Immature natural killer cell (primary cell): ENCODE measurements around the gene CLIC2. TPM values are rescaled to one million over a fixed set of nuclear protein-coding genes. Genes with fewer than 3 reads are reported as not detected.
"Not testable (repeated sequence)": the region's sequence is repeated elsewhere in the genome, so short reads cannot be mapped to it uniquely, and the experiment has no call there.

Source experiments
- DNase-seq, 3 donors: peaks; one replicate each; pipeline ENCODE4 v3.0.0; 2022; ENCODE audit warnings: mixed read lengths in 1 of 3
- H3K27ac Mint-ChIP-seq, 6 donors: one replicate each; pipeline ENCODE4 v1.8.0; 2020; ENCODE audit warnings: mixed read lengths in 6 of 6, mild to moderate bottlenecking in 5 of 6, inconsistent platforms in 4 of 6, moderate library complexity in 3 of 6
- H3K27me3 Mint-ChIP-seq, 3 donors: one replicate each; pipeline ENCODE4 v1.8.0; 2020 to 2021; ENCODE audit warnings: low read depth in 3 of 3, mild to moderate bottlenecking in 3 of 3, mixed read lengths in 3 of 3, moderate library complexity in 3 of 3, inconsistent platforms in 1 of 3
- H3K36me3 Mint-ChIP-seq, 3 donors: one replicate each; pipeline ENCODE4 v1.8.0; 2020; ENCODE audit warnings: mixed read lengths in 3 of 3, inconsistent platforms in 2 of 3, mild to moderate bottlenecking in 2 of 3
- H3K4me1 Mint-ChIP-seq, 2 donors: one replicate each; pipeline ENCODE4 v1.8.0; 2020; ENCODE audit warnings: inconsistent platforms in 2 of 2, mild to moderate bottlenecking in 2 of 2, mixed read lengths in 2 of 2, moderate library complexity in 1 of 2
- H3K4me3 Mint-ChIP-seq, 5 donors: one replicate each; pipeline ENCODE4 v1.8.0; 2020; ENCODE audit warnings: mild to moderate bottlenecking in 5 of 5, mixed read lengths in 5 of 5, inconsistent platforms in 3 of 5, moderate library complexity in 3 of 5
- H3K9me3 Mint-ChIP-seq, 6 donors: one replicate each; pipeline ENCODE4 v1.8.0; 2020; ENCODE audit warnings: mild to moderate bottlenecking in 6 of 6, mixed read lengths in 6 of 6, inconsistent platforms in 4 of 6, moderate library complexity in 3 of 6
- polyA plus RNA-seq, 3 donors: library from polyadenylated mRNA; unstranded; fragments of 300-500 nt; fragmentation: Illumina TruSeq; gene quantifications; one replicate each; pipeline ENCODE4 v1.2.3, GENCODE V29; 2021

The CLIC2 gene
- 1 to 10 TPM in 2 of 3 donors, under 1 TPM in 1; 0.47 to 3.8 (median 1.3) TPM for polyA plus RNA-seq

- no peak within 1 kb of the TSS for H3K27ac Mint-ChIP-seq
- no peak for DNase-seq
- no peaks in the 10 kb centered on the region for H3K4me1 Mint-ChIP-seq
- no peak within 1 kb of the TSS for H3K4me3 Mint-ChIP-seq
- no peaks in the 10 kb centered on the region for H3K36me3 Mint-ChIP-seq
- H3K9me3 Mint-ChIP-seq: no peaks in the 10 kb centered on the region
- peaks cover 0 to 6% (median 4%) of the 10 kb centered on the region in 3 donors for H3K27me3 Mint-ChIP-seq
These were observed at the start of gene CLIC2 for GRCh38 chrX:155334486-155335336. TSS of gene CLIC2 (minus strand) at chrX:155334614. CDS start at chrX:155334427, 187 bp downstream.

GRCh38 chrX:155382529-155382967, 48.1 kb upstream of the CLIC2 start:
- not testable (repeated sequence) for H3K27ac Mint-ChIP-seq, H3K27me3 Mint-ChIP-seq, H3K36me3 Mint-ChIP-seq, DNase-seq, H3K9me3 Mint-ChIP-seq, H3K4me3 Mint-ChIP-seq
- H3K4me1 Mint-ChIP-seq: peaks cover 9 to 11% of the 10 kb centered on the region in 2 donors

- H3K27ac Mint-ChIP-seq, H3K27me3 Mint-ChIP-seq, H3K9me3 Mint-ChIP-seq, DNase-seq, H3K4me3 Mint-ChIP-seq, H3K4me1 Mint-ChIP-seq, H3K36me3 Mint-ChIP-seq: not testable (repeated sequence)
These were observed 47.6 kb upstream of the CLIC2 start, which contains the start of gene F8A2 for GRCh38 chrX:155381843-155382528. TSS of gene F8A2 (plus strand) at chrX:155382095. CDS start at chrX:155382115, 20 bp downstream.

GRCh38 chrX:155379802-155380201, 45.4 kb upstream of the CLIC2 start:
- not testable (repeated sequence) for H3K27ac Mint-ChIP-seq, H3K4me1 Mint-ChIP-seq, H3K9me3 Mint-ChIP-seq, DNase-seq, H3K4me3 Mint-ChIP-seq, H3K36me3 Mint-ChIP-seq, H3K27me3 Mint-ChIP-seq

GRCh38 chrX:155373777-155374458, 39.5 kb upstream of the CLIC2 start:
- not testable (repeated sequence) for H3K27me3 Mint-ChIP-seq, DNase-seq, H3K27ac Mint-ChIP-seq, H3K4me1 Mint-ChIP-seq, H3K4me3 Mint-ChIP-seq, H3K36me3 Mint-ChIP-seq, H3K9me3 Mint-ChIP-seq

GRCh38 chrX:155363712-155364111, 29.3 kb upstream of the CLIC2 start:
- not testable (repeated sequence) for H3K4me1 Mint-ChIP-seq, H3K4me3 Mint-ChIP-seq, H3K27ac Mint-ChIP-seq, H3K27me3 Mint-ChIP-seq, DNase-seq, H3K36me3 Mint-ChIP-seq, H3K9me3 Mint-ChIP-seq

GRCh38 chrX:155349448-155349847, 15.0 kb upstream of the CLIC2 start:
- H3K27ac Mint-ChIP-seq, H3K27me3 Mint-ChIP-seq, H3K4me3 Mint-ChIP-seq, H3K9me3 Mint-ChIP-seq, DNase-seq, H3K4me1 Mint-ChIP-seq, H3K36me3 Mint-ChIP-seq: not testable (repeated sequence)

- not testable (repeated sequence) for H3K4me1 Mint-ChIP-seq, H3K27me3 Mint-ChIP-seq, H3K36me3 Mint-ChIP-seq, H3K9me3 Mint-ChIP-seq, H3K4me3 Mint-ChIP-seq, H3K27ac Mint-ChIP-seq, DNase-seq
These were observed 11.3 kb upstream of the CLIC2 start for GRCh38 chrX:155345689-155346088.

- not testable (repeated sequence) for H3K4me1 Mint-ChIP-seq, H3K27ac Mint-ChIP-seq
These were observed 911 bp upstream of the CLIC2 start for GRCh38 chrX:155335337-155335712.

GRCh38 chrX:155333544-155334100, 792 bp downstream of the CLIC2 start:
- H3K4me3 Mint-ChIP-seq: no peak overlapping the region

More at GRCh38 chrX:155335337-155335712, 911 bp upstream of the CLIC2 start:
- H3K9me3 Mint-ChIP-seq, DNase-seq, H3K27me3 Mint-ChIP-seq, H3K36me3 Mint-ChIP-seq, H3K4me3 Mint-ChIP-seq: not testable (repeated sequence)

GRCh38 chrX:155330992-155331391, 3.4 kb downstream of the CLIC2 start:
- no peaks in the 10 kb centered on the region for H3K4me1 Mint-ChIP-seq
- peaks cover 0 to 3% (median 0%) of the 10 kb centered on the region in 6 donors for H3K9me3 Mint-ChIP-seq
- H3K4me3 Mint-ChIP-seq: no peak overlapping the region
- H3K27me3 Mint-ChIP-seq: peaks cover 3 to 7% (median 4%) of the 10 kb centered on the region in 3 donors
- H3K27ac Mint-ChIP-seq: no peak overlapping the region
- no peak for DNase-seq
- H3K36me3 Mint-ChIP-seq: no peaks in the 10 kb centered on the region

More at GRCh38 chrX:155333544-155334100, 792 bp downstream of the CLIC2 start:
- peaks cover 2 to 7% (median 4%) of the 10 kb centered on the region in 3 donors for H3K27me3 Mint-ChIP-seq
- no peaks in the 10 kb centered on the region for H3K9me3 Mint-ChIP-seq
- no peaks in the 10 kb centered on the region for H3K36me3 Mint-ChIP-seq
- DNase-seq: no peak
- no peaks in the 10 kb centered on the region for H3K4me1 Mint-ChIP-seq
- no peak overlapping the region for H3K27ac Mint-ChIP-seq

GRCh38 chrX:155329293-155329692, 5.1 kb downstream of the CLIC2 start:
- Mint-ChIP-seq H3K36me3 (no peaks in the 10 kb centered on the region), H3K9me3 (peaks cover 0 to 3% (median 0%) of the 10 kb centered on the region in 6 donors), H3K4me1 (no peaks in the 10 kb centered on the region), H3K4me3 (no peak overlapping the region), H3K27ac (no peak overlapping the region), H3K27me3 (peaks cover 3 to 12% (median 7%) of the 10 kb centered on the region in 3 donors)
- DNase-seq: no peak

GRCh38 chrX:155326610-155327009, 7.8 kb downstream of the CLIC2 start:
- Mint-ChIP-seq H3K9me3 (peaks cover 0 to 9% (median 3%) of the 10 kb centered on the region in 6 donors), H3K4me3 (no peak overlapping the region), H3K27me3 (peaks cover 4 to 24% (median 7%) of the 10 kb centered on the region in 3 donors), H3K36me3 (no peaks in the 10 kb centered on the region), H3K27ac (no peak overlapping the region), H3K4me1 (no peaks in the 10 kb centered on the region)
- DNase-seq: no peak
